Thyroid gland (tissue), 4 donors: ENCODE results near the gene ALDH1B1. TPM values are rescaled to one million over a fixed set of nuclear protein-coding genes. Genes with fewer than 3 reads are reported as not detected.

Experiments
- DNase-seq, 2 donors: peaks; one replicate each; pipeline ENCODE4 v3.0.0-alpha.2; 2019
- H3K27ac ChIP-seq, 3 donors: fragments of 200-600 bp; sonication (generic); 1 replicate in 2 of 3; 2 replicates in 1 of 3; pipeline ENCODE4 v1.5.1; 2016 to 2019; ENCODE audit warnings: mild to moderate bottlenecking in 1 of 3, moderate library complexity in 1 of 3
- H3K27me3 ChIP-seq: fragments of 200-600 bp; sonication (generic); one replicate; pipeline ENCODE4 v1.5.1; 2019
- H3K36me3 ChIP-seq, 2 donors: fragments of 200-600 bp; sonication (generic); one replicate each; pipeline ENCODE4 v1.5.1; 2016 to 2019
- H3K4me1 ChIP-seq, 2 donors: fragments of 200-600 bp; sonication (generic); one replicate each; pipeline ENCODE4 v1.5.1; 2017 to 2019
- H3K4me3 ChIP-seq, 3 donors: fragments of 200-600 bp; sonication (generic); replicated peaks in 1 of 3; 1 replicate in 2 of 3; 2 replicates in 1 of 3; pipeline ENCODE4 v1.5.1; 2016; ENCODE audit warnings: mild to moderate bottlenecking in 1 of 3
- H3K9me3 ChIP-seq: fragments of 200-600 bp; sonication (generic); one replicate; pipeline ENCODE4 v1.5.1; 2017
- POLR2A ChIP-seq, 2 donors: fragments of 450-650 bp; IDR thresholded peaks; one replicate each; pipeline ENCODE4 v1.6.1; 2017; ENCODE audit warnings: antibody characterized with exemption in 2 of 2, mild to moderate bottlenecking in 2 of 2, moderate library complexity in 1 of 2
- WGBS, 2 donors: methylation state at CpG; one replicate each; pipeline ENCODE4 v1.1.5; 2017; 5-methylcytosine and 5-hydroxymethylcytosine counted together
- intact Hi-C: fragments of 100-400 bp; cut with DNase I; formaldehyde crosslinking; loops from one replicate; pipeline ENCODE4 v1.15.1; 2023
- total RNA-seq, 4 donors: library from RNA; depleted of rRNA; stranded (reverse); fragments of >200 nt; gene quantifications; one replicate each; pipeline ENCODE4 v1.2.3, GENCODE V29; 2016
- TF ChIP-seq, protein P1 (sequence below), 6 experiments: fragments of 200-600 bp in 3 of 6; fragments of 450-650 bp in 3 of 6; sonication (generic) in 3 of 6; IDR thresholded peaks; one replicate each; pipeline ENCODE4 v1.5.1; 2016 to 2019; ENCODE audit warnings: antibody characterized with exemption in 6 of 6, mild to moderate bottlenecking in 2 of 6, inconsistent platforms in 1 of 6, moderate library complexity in 1 of 6

Gene ALDH1B1
- 10 to 100 TPM; 11.3 to 33.9 (median 22.8) TPM for total RNA-seq

DNA sequence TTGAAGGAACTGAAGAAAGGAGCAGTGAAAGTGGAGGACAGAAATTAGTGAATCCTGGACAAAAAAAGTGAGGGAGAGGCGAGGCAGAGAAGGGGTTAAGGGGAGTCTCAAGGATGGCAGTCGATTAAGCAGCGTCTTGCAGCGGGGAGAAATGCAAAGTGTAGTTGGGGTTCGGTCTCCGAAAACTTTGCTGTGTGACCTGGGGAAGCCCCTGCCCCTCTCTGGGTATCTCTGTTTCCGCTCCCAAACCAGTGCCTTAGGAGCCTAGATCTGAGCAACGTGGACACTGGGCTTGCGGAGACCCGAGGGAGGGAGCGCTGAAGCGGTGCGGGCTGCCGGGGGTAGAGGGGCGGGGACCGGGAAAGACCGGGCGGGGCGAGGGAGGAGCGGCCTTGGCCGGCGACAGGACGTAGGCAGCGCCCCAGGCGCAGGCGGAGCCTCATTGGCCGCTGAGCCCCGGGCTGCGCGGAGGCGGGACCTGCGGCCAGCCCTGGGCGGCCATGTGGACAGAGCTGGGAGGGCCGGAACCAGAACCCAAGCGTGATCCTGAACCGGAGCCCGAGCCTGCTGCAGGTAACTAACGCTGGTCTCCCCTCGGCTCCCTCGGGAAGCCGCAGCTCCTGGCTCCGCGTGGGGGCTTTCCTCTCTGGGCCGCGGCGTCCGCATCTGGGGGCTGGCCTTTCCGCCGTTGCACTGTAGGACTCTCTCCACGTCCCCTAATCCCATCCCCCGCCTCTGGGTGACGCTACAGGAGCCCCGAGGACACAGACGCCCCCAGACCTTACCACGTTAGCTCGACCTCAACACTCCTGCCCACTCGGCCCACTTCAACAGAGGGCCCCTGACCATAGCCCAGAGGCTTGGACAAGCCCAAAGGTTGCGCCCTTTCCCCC lies at the start of gene ALDH1B1:
Gene ALDH1B1, plus strand, starts transcription at position 468 of the 893 bp plus-strand sequence. CDS start 3,047 bp downstream, outside the sequence.
- intact Hi-C loops = no loop called here
- no peaks in the 10 kb centered on the region for H3K27me3 ChIP-seq
- no peaks in the 10 kb centered on the region for H3K9me3 ChIP-seq
- H3K36me3 ChIP-seq = peaks cover 0 to 6% of the 10 kb centered on the region in 2 donors
- WGBS, 2 donors = 0 to 1% methylated on average over 18 to 41 of the region's 58 CpGs
- peak within 1 kb of the TSS; percentile 72 to 90 (median 78) for H3K4me3 ChIP-seq
- TF ChIP-seq, protein P1, sequence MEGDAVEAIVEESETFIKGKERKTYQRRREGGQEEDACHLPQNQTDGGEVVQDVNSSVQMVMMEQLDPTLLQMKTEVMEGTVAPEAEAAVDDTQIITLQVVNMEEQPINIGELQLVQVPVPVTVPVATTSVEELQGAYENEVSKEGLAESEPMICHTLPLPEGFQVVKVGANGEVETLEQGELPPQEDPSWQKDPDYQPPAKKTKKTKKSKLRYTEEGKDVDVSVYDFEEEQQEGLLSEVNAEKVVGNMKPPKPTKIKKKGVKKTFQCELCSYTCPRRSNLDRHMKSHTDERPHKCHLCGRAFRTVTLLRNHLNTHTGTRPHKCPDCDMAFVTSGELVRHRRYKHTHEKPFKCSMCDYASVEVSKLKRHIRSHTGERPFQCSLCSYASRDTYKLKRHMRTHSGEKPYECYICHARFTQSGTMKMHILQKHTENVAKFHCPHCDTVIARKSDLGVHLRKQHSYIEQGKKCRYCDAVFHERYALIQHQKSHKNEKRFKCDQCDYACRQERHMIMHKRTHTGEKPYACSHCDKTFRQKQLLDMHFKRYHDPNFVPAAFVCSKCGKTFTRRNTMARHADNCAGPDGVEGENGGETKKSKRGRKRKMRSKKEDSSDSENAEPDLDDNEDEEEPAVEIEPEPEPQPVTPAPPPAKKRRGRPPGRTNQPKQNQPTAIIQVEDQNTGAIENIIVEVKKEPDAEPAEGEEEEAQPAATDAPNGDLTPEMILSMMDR (IDR thresholded peaks at IDR 0.05) = peak in 1 of 6 experiments; percentile 7
- TF ChIP-seq POLR2A (IDR thresholded peaks at IDR 0.05) = peak in 1 of 2 donors; percentile 88
- DNase-seq = peak; percentile 88 to 89
- H3K4me1 ChIP-seq = peaks cover 10 to 42% of the 10 kb centered on the region in 2 donors
- H3K27ac ChIP-seq = peak within 1 kb of the TSS; percentile 33 to 62 (median 43)

DNA sequence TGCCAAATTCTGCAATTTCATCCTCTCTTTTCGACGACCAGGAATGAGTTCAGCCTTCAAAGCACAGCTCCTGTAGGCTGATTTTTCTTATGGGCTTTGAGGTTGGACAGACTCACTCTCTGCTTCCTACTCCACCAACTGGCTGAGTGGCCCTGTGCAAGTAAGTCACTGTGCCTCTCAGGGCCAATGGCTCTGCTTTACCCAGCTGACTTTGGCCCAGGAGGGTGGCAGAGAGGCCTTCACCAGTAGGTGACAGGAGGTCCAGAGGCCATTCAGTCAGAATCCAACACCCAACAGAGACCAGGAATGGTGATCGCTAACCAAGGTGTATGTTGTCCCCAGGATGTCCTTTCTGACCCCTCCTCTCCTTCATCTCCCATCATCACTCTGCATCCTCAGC lies 49.5 kb upstream of the ALDH1B1 start:
- no peak for TF ChIP-seq POLR2A (IDR thresholded peaks at IDR 0.05)
- TF ChIP-seq, protein P1 (IDR thresholded peaks at IDR 0.05) = no peak
- WGBS, 2 donors = 76 to 83% methylated on average over 3 of the region's 3 CpGs
- H3K36me3 ChIP-seq = no peaks in the 10 kb centered on the region
- DNase-seq = no peak
- intact Hi-C loops = no loop called here
- H3K9me3 ChIP-seq = no peaks in the 10 kb centered on the region
- H3K27ac ChIP-seq = no peak overlapping the region
- H3K4me1 ChIP-seq = no peaks in the 10 kb centered on the region
- no peak overlapping the region for H3K4me3 ChIP-seq
- H3K27me3 ChIP-seq = no peaks in the 10 kb centered on the region

DNA sequence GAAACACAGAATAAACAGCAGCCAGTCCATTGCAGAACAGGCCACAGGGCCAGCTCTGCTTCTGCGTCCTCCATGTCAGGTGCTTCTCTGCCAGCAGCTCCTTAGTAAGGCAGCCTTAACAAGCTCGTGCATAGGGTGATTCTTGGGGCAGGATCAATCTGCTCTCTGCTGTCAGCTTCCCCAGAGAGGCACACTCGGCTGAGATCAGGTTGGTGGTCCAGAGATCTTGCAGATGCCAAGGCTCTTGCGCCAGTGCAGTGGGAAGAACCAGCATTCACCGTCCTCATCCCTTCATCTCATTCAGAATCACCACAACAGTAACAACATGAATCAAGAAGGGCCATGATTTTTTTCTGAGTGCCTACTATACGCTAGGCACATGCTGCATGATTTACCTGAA lies 49.0 kb upstream of the ALDH1B1 start:
- intact Hi-C loops = no loop called here
- 85 to 92% methylated on average over 6 of the region's 6 CpGs for WGBS, 2 donors

DNA sequence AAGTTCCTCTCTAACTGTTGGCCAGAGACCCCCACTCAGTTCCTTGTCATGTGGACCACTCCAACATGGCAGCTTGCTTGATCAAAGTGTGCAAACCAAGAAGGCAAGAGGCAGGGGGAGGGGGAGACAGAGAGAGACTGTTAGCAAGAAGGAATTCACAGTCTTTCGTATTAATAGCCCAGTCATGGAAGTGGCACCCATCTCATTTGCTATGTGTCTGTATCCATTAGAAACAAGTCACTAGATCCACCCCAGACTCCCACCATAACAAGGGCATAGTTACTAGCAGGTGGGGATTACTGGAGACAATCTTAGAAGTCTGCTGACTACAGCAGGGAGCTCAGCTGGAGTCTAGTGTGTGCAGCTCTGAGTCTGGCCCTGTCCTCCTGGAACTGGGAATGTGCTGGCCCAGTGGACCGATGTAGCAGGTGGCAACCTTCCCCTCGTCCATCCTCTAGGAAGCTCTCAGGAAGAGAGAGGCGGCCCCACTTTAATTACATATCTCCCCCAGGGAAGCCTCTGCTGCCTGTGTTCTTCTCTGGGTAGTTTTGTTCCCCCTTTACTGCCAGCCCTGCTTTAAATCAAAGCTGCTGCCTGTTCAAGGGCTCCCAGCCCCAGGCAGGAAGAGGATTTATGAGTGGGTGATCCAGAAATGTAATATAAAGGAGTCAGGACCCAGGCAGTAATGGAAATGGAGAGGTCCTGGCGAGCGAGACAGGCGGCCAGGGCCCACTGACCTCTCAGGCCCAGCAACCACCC lies 47.8 kb upstream of the ALDH1B1 start:
- H3K27me3 ChIP-seq = no peaks in the 10 kb centered on the region
- H3K36me3 ChIP-seq = no peaks in the 10 kb centered on the region
- no peaks in the 10 kb centered on the region for H3K9me3 ChIP-seq
- intact Hi-C loops = no loop called here
- 95 to 96% methylated on average over 6 to 7 of the region's 7 CpGs for WGBS, 2 donors
- H3K4me3 ChIP-seq = no peak overlapping the region
- no peak overlapping the region for H3K27ac ChIP-seq
- TF ChIP-seq POLR2A (IDR thresholded peaks at IDR 0.05) = no peak
- TF ChIP-seq, protein P1 (IDR thresholded peaks at IDR 0.05) = no peak
- H3K4me1 ChIP-seq = no peaks in the 10 kb centered on the region
- DNase-seq = no peak

More for the DNA sequence above, 49.0 kb upstream of the ALDH1B1 start:
- Histone ChIP-seq H3K27me3 (no peaks in the 10 kb centered on the region), H3K4me3 (no peak overlapping the region), H3K36me3 (no peaks in the 10 kb centered on the region), H3K4me1 (no peaks in the 10 kb centered on the region), H3K9me3 (no peaks in the 10 kb centered on the region), H3K27ac (no peak overlapping the region)
- TF ChIP-seq POLR2A (IDR thresholded peaks at IDR 0.05) = no peak
- TF ChIP-seq, protein P1 (IDR thresholded peaks at IDR 0.05) = no peak
- DNase-seq = no peak
